Mucosa of stomach (tissue), 1 donor: Measurements from ENCODE around the gene UBE3A.

Source experiments
- H3K27me3 ChIP-seq: one replicate; pipeline ENCODE4 v1.7.0; 2013; ENCODE audit warnings: mild to moderate bottlenecking, low read length; ENCODE audit not compliant: control insufficient read depth, insufficient read depth
- H3K36me3 ChIP-seq: one replicate; pipeline ENCODE4 v1.7.0; 2013; ENCODE audit warnings: low read length; ENCODE audit not compliant: control insufficient read depth, insufficient read depth
- H3K4me1 ChIP-seq: one replicate; pipeline ENCODE4 v1.7.0; 2013; ENCODE audit warnings: mild to moderate bottlenecking, low read length; ENCODE audit not compliant: control insufficient read depth, insufficient read depth
- H3K4me3 ChIP-seq: one replicate; pipeline ENCODE4 v1.7.0; 2013; ENCODE audit warnings: low read length
- H3K9ac ChIP-seq: one replicate; pipeline ENCODE4 v1.7.0; 2013; ENCODE audit warnings: mild to moderate bottlenecking, low read length, moderate library complexity
- H3K9me3 ChIP-seq: one replicate; pipeline ENCODE4 v1.7.0; 2013; ENCODE audit warnings: mild to moderate bottlenecking, low read length, moderate library complexity; ENCODE audit not compliant: control insufficient read depth
- donor health status: Pancreatic carcinoma.

UBE3A gene

GRCh38 chr15:25392806-25393205 is 46.0 kb downstream of the UBE3A start:
- no peaks in the 10 kb centered on the region for H3K27me3 ChIP-seq
- no peaks in the 10 kb centered on the region for H3K4me1 ChIP-seq
- no peaks in the 10 kb centered on the region for H3K36me3 ChIP-seq
- no peak overlapping the region for H3K9ac ChIP-seq
- no peaks in the 10 kb centered on the region for H3K9me3 ChIP-seq
- H3K4me3 ChIP-seq: no peak overlapping the region

DNA sequence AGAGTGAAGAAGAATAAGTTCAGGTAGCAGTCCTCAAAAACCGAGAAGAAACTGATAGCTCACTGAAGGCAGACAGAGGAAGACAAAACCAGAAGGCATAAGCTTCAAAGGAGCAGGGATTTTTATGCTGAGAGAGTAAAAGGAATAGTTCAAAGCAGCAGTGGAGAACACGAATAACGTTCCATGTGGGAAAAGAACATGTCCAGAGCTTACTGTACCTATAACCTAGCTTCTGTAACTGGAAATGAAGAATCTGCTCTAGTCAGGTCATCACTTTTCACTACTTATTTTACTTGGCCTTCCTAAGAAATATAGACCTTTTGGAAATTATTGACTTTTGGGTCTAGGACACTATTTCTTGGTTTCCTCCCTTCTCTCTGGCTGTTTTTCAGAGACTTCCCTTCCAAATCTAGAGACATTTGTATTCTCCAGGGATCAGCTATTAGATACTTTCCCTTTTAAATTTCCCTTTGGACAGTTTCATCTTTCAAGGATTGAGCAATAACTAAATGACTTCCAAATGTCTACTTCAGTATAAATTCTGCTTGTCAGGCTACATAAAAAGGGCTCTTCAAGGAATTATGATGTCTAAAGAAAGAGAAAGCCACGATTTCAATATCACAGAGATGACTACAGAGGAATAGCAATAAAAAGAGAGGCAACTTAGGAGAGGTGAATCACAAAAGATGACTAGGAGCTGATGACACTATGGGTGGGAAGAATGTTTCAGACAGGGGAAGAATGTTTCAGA is 46.7 kb downstream of the UBE3A start:
- H3K36me3 ChIP-seq: no peaks in the 10 kb centered on the region
- no peaks in the 10 kb centered on the region for H3K4me1 ChIP-seq
- no peaks in the 10 kb centered on the region for H3K27me3 ChIP-seq
- no peaks in the 10 kb centered on the region for H3K9me3 ChIP-seq
- H3K4me3 ChIP-seq: no peak overlapping the region
- no peak overlapping the region for H3K9ac ChIP-seq

DNA sequence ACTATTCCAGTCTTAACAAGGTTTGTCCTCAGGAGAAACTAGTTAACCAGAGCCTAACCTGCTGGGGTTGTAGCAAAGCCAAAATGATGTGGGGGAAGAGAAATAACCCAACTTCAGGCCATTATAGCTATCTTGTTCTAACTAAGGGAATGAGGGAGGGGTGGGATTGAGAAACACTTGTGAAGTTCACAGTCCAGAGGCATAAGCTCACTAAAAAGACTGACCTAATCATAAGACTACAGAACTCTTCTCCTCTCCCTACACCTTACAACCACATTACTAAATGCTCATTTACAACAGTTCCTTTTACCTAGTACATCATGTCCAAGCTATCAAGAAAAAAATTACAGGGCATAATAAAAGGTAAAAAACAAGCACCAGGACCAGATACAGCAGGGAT is 52.8 kb downstream of the UBE3A start:
- no peaks in the 10 kb centered on the region for H3K27me3 ChIP-seq
- no peak overlapping the region for H3K9ac ChIP-seq
- H3K9me3 ChIP-seq: no peaks in the 10 kb centered on the region
- no peak overlapping the region for H3K4me3 ChIP-seq
- H3K4me1 ChIP-seq: no peaks in the 10 kb centered on the region
- H3K36me3 ChIP-seq: no peaks in the 10 kb centered on the region

DNA sequence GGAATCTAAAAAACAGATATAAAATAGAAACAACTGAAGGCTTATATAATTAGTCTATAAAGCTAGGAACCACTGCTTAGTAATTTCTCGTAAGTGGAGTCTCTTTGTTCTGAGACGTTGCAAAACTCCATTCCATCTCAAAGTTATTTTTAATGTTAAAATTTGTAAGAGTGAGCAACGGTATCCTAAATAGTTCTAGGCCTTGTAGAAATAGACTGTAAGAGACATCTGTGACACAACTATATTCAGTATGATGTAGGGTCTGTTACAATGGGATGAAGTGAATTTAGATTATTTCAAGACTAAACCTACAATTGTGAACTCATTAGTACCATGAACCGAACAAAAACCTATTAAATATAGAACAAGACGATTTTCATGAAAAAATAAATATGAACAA is 57.2 kb downstream of the UBE3A start:
- no peak overlapping the region for H3K4me3 ChIP-seq
- H3K36me3 ChIP-seq: no peaks in the 10 kb centered on the region
- no peak overlapping the region for H3K9ac ChIP-seq
- H3K9me3 ChIP-seq: no peaks in the 10 kb centered on the region
- H3K4me1 ChIP-seq: no peaks in the 10 kb centered on the region
- H3K27me3 ChIP-seq: no peaks in the 10 kb centered on the region

GRCh38 chr15:25378501-25378901 is 60.3 kb downstream of the UBE3A start:
- H3K9me3 ChIP-seq: no peaks in the 10 kb centered on the region
- H3K36me3 ChIP-seq: no peaks in the 10 kb centered on the region
- no peaks in the 10 kb centered on the region for H3K27me3 ChIP-seq
- no peaks in the 10 kb centered on the region for H3K4me1 ChIP-seq
- H3K9ac ChIP-seq: no peak overlapping the region
- H3K4me3 ChIP-seq: no peak overlapping the region

GRCh38 chr15:25375557-25375956 is 63.3 kb downstream of the UBE3A start:
- Histone ChIP-seq H3K4me3 (no peak overlapping the region), H3K9me3 (no peaks in the 10 kb centered on the region), H3K27me3 (no peaks in the 10 kb centered on the region), H3K4me1 (no peaks in the 10 kb centered on the region), H3K36me3 (no peaks in the 10 kb centered on the region), H3K9ac (no peak overlapping the region)

- H3K27me3 ChIP-seq: no peaks in the 10 kb centered on the region
- no peaks in the 10 kb centered on the region for H3K36me3 ChIP-seq
- no peaks in the 10 kb centered on the region for H3K4me1 ChIP-seq
- H3K4me3 ChIP-seq: no peak overlapping the region
- H3K9ac ChIP-seq: no peak overlapping the region
- no peaks in the 10 kb centered on the region for H3K9me3 ChIP-seq
Observed at GRCh38 chr15:25374143-25374542, 64.7 kb downstream of the UBE3A start.

- Histone ChIP-seq H3K9me3 (no peaks in the 10 kb centered on the region), H3K36me3 (no peaks in the 10 kb centered on the region), H3K4me1 (no peaks in the 10 kb centered on the region), H3K27me3 (no peaks in the 10 kb centered on the region), H3K4me3 (no peak overlapping the region), H3K9ac (no peak overlapping the region)
Observed at GRCh38 chr15:25372298-25372697, 66.5 kb downstream of the UBE3A start.

DNA sequence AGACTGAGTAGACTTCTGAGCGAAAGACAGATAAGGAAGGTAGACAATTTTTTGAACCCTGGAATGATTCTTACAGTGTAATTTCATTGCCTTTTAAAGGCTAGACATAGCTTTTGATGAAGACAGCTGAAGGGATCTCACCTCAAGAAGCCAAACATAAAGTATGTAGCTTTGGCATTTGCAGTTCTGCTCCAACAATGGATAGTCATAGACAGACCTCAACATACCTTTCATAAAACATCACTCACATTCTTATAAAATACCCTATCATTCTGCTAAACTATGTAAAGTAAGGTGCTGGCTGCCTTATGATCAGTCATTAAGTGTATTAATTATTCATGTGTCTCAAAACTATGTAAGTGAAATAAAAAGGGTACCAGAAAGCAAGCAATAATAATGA is 70.0 kb downstream of the UBE3A start:
- Histone ChIP-seq H3K4me1 (no peaks in the 10 kb centered on the region), H3K9ac (no peak overlapping the region), H3K27me3 (no peaks in the 10 kb centered on the region), H3K36me3 (no peaks in the 10 kb centered on the region), H3K9me3 (no peaks in the 10 kb centered on the region), H3K4me3 (no peak overlapping the region)

GRCh38 chr15:25366058-25366457 is 72.8 kb downstream of the UBE3A start:
- Histone ChIP-seq H3K9me3 (no peaks in the 10 kb centered on the region), H3K9ac (no peak overlapping the region), H3K36me3 (no peaks in the 10 kb centered on the region), H3K4me3 (no peak overlapping the region), H3K4me1 (no peaks in the 10 kb centered on the region), H3K27me3 (no peaks in the 10 kb centered on the region)

- H3K36me3 ChIP-seq: no peaks in the 10 kb centered on the region
- H3K9me3 ChIP-seq: no peaks in the 10 kb centered on the region
- no peaks in the 10 kb centered on the region for H3K4me1 ChIP-seq
- H3K9ac ChIP-seq: no peak overlapping the region
- no peak overlapping the region for H3K4me3 ChIP-seq
- H3K27me3 ChIP-seq: no peaks in the 10 kb centered on the region
Observed at GRCh38 chr15:25362545-25362944, 76.3 kb downstream of the UBE3A start.

DNA sequence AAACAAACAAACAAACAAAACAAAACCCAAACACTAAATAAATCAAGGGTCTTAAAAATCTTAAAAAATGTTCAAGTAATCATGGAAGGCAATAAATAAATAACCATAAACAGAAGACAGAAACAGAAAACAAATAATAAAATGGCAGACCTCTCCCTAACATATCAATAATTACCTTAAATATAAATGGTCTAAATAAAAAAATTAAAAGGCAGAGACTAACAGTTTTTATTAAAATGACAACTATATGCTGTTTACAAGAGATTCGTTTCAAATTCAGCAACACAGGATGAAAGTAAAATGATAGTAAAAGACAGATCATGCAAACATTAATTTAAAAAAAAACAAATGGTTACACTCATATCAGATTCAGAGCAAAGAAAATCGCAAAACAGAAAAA is 91.1 kb downstream of the UBE3A start:
- H3K9me3 ChIP-seq: no peaks in the 10 kb centered on the region
- H3K4me1 ChIP-seq: no peaks in the 10 kb centered on the region
- no peaks in the 10 kb centered on the region for H3K36me3 ChIP-seq
- no peaks in the 10 kb centered on the region for H3K27me3 ChIP-seq
- no peak overlapping the region for H3K9ac ChIP-seq
- no peak overlapping the region for H3K4me3 ChIP-seq

DNA sequence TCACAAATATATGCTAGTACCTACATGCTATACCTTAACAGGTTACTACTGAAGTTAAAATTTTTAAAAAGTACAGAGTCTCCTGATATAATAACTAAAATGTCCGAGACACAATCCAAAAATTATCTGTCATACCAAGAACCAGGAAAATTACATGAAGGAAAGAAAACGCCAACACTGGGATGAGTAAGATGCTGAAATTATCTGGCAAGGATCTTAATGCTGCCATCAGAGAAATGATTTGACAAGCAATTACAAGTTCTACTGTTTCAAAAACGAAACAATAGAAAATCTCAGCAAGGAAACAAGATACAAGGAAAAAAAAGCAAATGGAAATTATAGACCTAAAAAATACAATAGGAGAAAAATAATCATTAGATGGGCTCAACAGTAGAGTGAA is 92.5 kb downstream of the UBE3A start:
- Histone ChIP-seq H3K4me3 (no peak overlapping the region), H3K4me1 (no peaks in the 10 kb centered on the region), H3K36me3 (no peaks in the 10 kb centered on the region), H3K9me3 (no peaks in the 10 kb centered on the region), H3K27me3 (no peaks in the 10 kb centered on the region), H3K9ac (no peak overlapping the region)
